Brain pericyte (primary cell): Measurements from ENCODE around the gene TAF5L.
"Not testable (repeated sequence)": the region's sequence is repeated elsewhere in the genome, so short reads cannot be mapped to it uniquely, and the experiment has no call there.

Experiments
- DNase-seq: peaks from one replicate; pipeline ENCODE4 v3.0.0-alpha.2; 2012; ENCODE audit warnings: low read depth, low spot score

TAF5L gene

DNA sequence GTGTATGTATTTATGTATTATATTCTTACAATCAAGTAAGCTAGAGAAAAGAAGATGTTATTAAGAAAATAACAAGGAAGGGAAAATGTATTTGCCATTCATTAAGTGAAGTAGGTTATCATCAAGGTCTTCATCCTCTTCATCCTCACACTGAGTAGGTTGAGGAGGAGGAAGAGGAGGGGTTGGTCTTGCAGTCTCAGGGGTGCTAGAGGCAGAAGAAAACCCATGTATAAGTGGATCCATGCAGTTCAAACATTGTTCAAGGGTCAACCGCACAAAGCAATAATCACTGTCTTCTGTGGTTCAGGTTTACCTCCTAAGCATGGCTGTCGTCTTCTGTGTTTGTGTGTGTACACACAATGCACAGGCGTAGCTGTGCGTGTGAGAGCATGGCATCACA lies 17.0 kb upstream of the TAF5L start:
- DNase-seq = no peak

DNA sequence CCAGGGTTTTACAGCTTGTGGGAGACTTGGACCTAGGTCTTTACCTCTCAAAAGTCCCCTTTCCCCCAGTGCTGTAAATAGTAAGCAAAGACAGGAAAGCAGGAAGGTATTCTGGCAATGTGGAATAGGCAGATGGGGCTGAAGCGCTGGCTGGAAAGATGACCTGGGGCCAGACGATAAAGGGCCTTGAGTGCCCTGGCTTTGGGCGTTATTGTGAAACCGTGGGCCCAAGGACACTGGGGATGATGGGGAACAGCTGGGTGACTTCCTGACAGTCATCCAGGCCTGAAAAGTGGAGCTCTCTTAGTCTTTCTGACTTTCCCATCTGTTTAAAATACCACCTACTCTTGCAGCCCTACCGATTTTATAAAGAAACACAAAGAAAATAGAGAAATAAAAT lies 16.5 kb upstream of the TAF5L start:
- DNase-seq = no peak

DNA sequence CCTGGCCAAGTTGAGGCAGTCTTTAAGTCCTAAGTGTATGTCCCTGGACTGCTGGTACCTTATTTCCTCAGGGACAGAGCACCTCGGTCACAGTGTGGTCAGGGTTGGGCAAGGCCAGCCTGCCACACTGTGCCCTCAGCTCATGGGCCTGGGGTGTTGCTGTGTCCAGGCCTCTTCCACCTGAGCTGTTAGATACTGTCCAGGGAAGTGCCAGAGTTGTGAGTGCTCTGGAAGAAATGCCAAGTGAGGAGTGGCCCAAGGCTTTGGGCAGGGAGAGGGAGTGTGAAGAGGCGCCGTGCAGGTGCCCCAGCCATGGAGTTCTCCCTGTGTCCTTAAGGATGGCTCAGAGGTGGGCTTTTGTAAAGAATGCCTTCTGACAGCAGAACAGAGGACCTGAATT lies 15.4 kb upstream of the TAF5L start:
- no peak for DNase-seq

DNA sequence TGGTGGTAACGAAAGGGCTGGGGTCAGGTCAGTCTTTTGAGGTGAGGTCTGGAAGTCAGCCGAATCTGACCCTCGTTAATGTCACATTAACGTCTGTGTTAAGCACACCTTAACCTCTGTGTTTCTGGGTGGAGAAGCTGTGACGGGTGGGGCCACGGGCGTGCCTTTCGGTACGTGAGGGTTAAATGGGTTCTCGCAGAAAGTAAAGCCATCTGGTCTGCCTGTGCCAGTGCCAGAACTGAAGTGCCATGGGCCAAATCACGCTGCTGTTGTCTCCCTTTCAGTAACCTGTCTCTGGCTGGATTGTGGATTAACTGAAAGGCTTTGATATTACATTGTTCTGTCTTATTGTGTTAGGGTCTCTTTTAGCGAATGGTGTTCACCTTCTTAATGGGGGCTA lies 14.5 kb upstream of the TAF5L start:
- no peak for DNase-seq

- no peak for DNase-seq
These were observed 11.8 kb upstream of the TAF5L start for GRCh38 chr1:229637746-229638145.

GRCh38 chr1:229636042-229636441 lies 10.1 kb upstream of the TAF5L start:
- no peak for DNase-seq

- no peak for DNase-seq
These were observed 6.0 kb upstream of the TAF5L start for GRCh38 chr1:229631966-229632365.

DNA sequence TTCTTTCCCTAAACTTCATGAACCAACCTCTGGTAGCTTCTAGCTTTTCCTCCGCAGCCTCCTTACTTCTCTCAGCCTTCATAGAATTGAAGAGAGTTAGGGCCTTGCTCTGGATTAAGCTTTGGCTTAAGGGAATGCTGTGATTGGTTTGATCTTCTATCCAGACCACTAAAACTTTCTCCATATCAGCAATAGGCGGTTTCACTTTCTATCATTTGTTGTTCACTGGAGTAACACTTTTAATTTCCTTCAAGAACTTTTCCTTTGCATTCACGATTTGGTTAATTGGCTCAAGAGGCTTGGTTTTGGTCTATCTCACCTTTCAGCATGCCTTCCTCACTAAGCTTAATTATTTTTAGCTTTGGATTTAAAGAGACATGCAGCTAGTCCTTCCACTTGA lies 5.2 kb upstream of the TAF5L start:
- no peak for DNase-seq

- DNase-seq = no peak
These were observed 3.3 kb upstream of the TAF5L start for GRCh38 chr1:229629261-229629660.

DNA sequence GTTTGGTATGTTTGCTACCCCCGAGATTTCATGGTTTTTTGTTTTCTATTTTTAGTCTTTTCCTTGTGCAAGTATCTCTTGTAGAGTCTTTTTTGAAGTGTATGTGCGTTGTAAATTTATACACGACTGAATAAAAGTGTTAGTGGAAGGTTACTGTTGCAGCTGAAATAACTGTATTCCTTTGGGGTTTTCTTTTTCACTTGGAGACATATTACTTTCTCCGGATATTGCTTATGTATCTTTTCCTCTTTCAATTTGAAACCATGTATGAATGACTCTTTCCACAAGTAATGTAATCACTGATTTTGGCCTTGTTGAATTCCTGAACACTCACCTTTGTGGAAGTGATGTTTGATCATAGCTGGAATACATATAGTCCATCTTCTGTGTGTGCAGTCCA lies 1.1 kb upstream of the TAF5L start:
- DNase-seq = no peak

DNA sequence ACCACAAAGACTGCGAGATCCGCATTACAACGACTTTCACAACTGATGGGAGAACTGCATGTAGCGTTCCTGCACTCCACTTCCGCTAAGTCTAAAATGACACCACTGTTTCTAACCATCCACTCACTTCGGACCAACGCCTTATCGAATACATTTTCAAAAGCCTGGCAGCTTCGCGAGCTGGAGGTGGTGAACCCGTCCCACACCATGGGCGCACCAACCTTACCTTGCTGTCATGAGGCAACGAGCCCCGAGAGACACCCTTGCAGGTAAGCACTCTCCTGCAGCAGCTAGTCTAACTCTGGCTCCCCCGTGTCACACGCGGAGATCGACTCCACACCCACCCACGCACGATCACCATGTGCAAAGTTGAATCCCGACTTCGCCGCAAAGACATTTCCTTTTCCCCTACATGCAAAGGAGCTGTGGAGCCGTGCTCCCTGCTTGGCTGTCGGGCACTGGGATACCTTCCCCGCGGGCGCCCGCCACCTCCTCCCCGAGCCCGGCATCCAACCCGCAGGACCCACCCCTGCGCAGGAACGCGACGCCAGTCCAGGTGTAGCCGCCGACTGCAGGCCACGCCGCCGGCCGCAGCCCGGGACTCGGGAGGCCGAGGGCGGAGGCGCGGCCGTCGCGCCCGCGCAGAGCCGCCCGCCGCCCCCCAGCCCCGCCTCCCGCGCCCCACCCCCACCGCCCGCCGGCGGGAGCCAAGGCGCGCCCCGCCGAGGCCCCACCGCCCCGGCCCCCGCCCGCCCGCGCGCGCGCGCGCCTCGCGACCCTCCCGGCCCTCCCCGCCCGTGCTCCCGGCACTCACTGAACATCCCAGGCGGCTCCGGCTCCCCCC lies 629 bp downstream of the TAF5L start:
- DNase-seq = no peak

- DNase-seq = no peak
These were observed 1.3 kb downstream of the TAF5L start for GRCh38 chr1:229624521-229625070.

- DNase-seq = no peak
These were observed 2.1 kb downstream of the TAF5L start for GRCh38 chr1:229623838-229624237.

- DNase-seq = no peak
These were observed 2.7 kb downstream of the TAF5L start for GRCh38 chr1:229623225-229623624.

DNA sequence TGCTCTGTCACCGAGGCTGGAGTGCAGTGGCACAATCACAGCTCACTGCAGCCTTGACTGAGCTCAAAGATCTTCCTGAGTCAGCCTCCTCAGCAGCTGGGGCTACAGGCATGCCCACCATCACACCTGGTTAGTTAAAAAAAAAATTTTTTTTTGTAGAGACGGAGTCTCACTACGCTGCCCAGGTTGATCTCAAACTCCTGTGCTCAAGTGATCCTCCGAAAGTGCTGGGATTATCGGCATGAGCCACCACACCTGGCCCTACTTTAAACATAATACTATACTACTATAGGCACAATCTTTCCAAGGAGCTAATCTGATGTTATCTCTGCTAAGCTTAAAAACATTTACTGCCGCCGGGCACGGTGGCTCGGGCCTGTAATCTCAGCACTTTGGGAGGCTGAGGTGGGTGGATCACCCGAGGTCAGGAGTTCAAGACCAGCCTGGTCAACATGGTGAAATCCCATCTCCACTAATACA lies 3.2 kb downstream of the TAF5L start:
- DNase-seq = not testable (repeated sequence)

GRCh38 chr1:229621663-229622062 lies 4.3 kb downstream of the TAF5L start:
- no peak for DNase-seq

GRCh38 chr1:229620876-229621275 lies 5.0 kb downstream of the TAF5L start:
- DNase-seq = no peak

DNA sequence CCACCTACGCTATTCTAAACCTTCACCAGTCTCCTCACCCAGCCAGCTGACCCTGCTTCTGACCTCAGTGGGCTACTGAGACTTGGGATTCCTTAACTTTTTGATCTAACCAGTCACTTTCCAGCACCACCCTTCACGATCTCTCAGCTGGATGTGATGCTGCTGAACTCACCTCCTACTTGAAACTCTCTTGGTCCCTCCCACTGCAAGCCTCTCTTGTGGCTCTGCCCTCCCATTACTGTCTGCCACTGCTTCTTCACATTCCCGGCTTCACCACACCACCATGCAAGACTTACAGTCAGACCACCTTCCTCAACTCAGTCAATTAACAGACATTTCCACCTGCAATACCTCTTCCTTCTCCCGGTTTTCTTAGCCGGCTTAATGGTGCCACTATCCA lies 6.3 kb downstream of the TAF5L start:
- DNase-seq = no peak

DNA sequence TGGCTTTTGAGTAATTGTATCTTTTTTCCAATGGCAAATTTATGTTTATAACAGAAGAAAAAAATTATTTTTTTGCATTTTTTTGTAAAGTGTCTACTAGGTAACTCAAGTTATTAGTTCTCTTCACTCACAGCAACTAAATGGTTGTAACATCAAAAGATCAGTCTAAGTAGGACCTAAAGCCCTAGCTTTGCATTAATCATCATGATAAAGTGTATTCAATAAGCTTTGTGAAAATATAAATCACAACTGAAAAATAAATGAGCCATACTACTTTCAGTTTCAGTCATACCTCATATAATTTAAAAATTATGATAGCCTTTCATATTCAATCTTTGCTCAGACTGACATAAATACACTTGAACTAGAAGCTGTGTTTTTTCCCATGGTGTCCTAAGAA lies 6.9 kb downstream of the TAF5L start:
- no peak for DNase-seq

- no peak for DNase-seq
These were observed 8.4 kb downstream of the TAF5L start for GRCh38 chr1:229617351-229618100.

DNA sequence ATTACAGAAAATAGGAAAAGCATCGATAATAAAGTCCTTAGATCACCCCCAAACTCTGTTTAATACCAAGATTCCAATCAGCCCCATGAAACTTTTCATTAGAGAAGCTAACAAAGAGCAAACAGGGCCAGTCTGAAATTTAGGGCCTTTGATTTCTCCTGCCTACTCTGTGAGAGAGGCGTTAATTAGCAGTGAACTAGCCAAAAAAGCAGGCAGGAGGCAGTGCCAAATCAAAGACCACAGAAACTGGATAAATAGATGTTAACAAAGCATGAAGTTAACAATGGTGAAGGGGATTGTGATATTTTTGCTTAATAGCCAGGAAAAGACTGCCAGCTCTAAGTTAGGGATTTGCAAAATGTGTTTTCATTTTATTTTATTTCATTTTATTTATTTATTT lies 11.2 kb downstream of the TAF5L start:
- no peak for DNase-seq

DNA sequence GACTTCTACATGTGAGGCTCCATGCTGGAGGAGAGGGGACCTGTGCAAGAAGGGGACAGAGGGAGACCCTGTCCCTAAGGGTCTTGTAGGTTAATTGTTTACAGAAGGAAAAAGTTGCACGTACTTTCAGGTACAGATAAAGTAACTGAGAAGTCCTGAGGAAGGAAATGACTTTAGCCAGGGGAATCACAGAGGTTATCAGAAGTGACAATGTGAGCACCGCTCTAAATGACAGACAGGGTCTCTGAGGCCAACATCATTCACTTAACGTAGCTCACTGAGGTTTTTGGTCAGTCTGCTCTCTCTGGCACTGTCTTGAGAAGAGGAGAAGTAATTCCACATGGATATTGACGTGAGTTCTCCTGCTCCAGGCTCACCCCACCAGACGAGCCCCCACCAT lies 12.0 kb downstream of the TAF5L start:
- no peak for DNase-seq

DNA sequence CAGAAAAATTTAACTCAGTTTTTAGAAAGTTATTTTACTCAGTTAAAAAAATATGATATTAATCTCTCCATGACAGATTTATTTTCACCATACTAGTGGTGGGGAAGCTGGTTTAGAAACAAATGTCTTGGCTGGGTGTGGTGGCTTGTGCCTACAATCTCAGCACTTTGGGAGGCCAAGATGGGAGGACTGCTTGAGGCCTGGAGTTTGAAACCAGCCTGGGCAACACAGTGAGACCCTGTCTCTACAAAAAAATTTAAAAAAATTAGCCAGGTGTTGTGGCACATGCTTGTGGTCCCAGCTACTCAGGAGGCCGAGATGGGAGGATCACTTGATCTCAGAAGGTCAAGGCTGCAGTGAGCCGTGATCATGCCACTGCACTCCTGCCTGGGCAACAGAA lies 17.3 kb downstream of the TAF5L start:
- DNase-seq = no peak
